Measurements from ENCODE around the gene ZNF792.
"Not testable (repeated sequence)": the region's sequence is repeated elsewhere in the genome, so short reads cannot be mapped to it uniquely, and the experiment has no call there.

The ZNF792 gene

GRCh38 chr19:34925278-34925855 is 38.7 kb downstream of the ZNF792 start:
- DNase-seq (ENCODE audit: low read depth in 2 of 2) = no peak

GRCh38 chr19:34920090-34920786 is 43.8 kb downstream of the ZNF792 start:
- not testable (repeated sequence) for DNase-seq (ENCODE audit: low read depth in 2 of 2)

GRCh38 chr19:34918190-34918589 is 45.8 kb downstream of the ZNF792 start:
- DNase-seq (ENCODE audit: low read depth in 2 of 2) = no peak

- not testable (repeated sequence) for DNase-seq (ENCODE audit: low read depth in 2 of 2)
These were observed 46.9 kb downstream of the ZNF792 start for GRCh38 chr19:34917144-34917543.

GRCh38 chr19:34910770-34911169 is 53.3 kb downstream of the ZNF792 start:
- DNase-seq (ENCODE audit: low read depth in 2 of 2) = no peak

All from fibroblast of skin of left biceps (primary cell).